Endothelial cell of umbilical vein (primary cell): ENCODE measurements around the gene WBP1L. TPM values are rescaled to one million over a fixed set of nuclear protein-coding genes. Genes with fewer than 3 reads are reported as not detected.

Experiments
- BruUV-seq: library from RNA; stranded (reverse); fragments of 400-500 nt; replicated peaks from 2 replicates; lab custom pipeline; 2021; lab: Mats Ljungman, UMichigan
- CTCF ChIA-PET: fragments of 300-600, 350-600 bp; sonication (Branson Sonifier 250); formaldehyde crosslinking; loops from one replicate; lab custom pipeline; 2021; ENCODE audit warnings: antibody characterized with exemption, inconsistent platforms; lab: Charles Lee
- POLR2A ChIA-PET: fragments of 300-600, 350-600 bp; sonication (Branson Sonifier 250); formaldehyde crosslinking; loops from one replicate; lab custom pipeline; 2021; ENCODE audit warnings: antibody characterized with exemption, inconsistent platforms; lab: Charles Lee
- DNase-seq: peaks from one replicate; pipeline ENCODE4 v3.0.0-alpha.2; 2011; ENCODE audit warnings: low read depth, low spot score
- FAIRE-seq: peaks from 2 replicates; lab custom pipeline; 2011; peaks lifted over from hg19 to GRCh38; lab: Jason Lieb, UNC
- H2AFZ ChIP-seq: 2 replicates; pipeline ENCODE4 v1.6.0; 2012; ENCODE audit warnings: low read depth, low read length, control low read depth, inconsistent platforms
- H3K27ac ChIP-seq: 2 replicates; pipeline ENCODE4 v1.5.1; 2011; ENCODE audit warnings: low read depth, mild to moderate bottlenecking, control low read depth, low read length, moderate library complexity; ENCODE audit not compliant: insufficient read depth
- H3K27me3 ChIP-seq, 2 experiments: 2 replicates each; pipeline versions ENCODE4 v1.6.0 to v1.6.1; 2011; ENCODE audit warnings: low read length in 2 of 2, mixed read lengths in 1 of 2; ENCODE audit not compliant: control insufficient read depth in 2 of 2, insufficient read depth in 2 of 2
- H3K36me3 ChIP-seq, 2 experiments: 2 replicates in 1 of 2; 3 replicates in 1 of 2; pipeline ENCODE4 v1.5.1; 2011; ENCODE audit warnings: low read length in 2 of 2, mild to moderate bottlenecking in 1 of 2, moderate library complexity in 1 of 2; ENCODE audit not compliant: control insufficient read depth in 2 of 2, insufficient read depth in 2 of 2; ENCODE audit errors: extremely low read depth in 1 of 2
- H3K4me1 ChIP-seq: 3 replicates; pipeline ENCODE4 v1.5.1; 2011; ENCODE audit warnings: mild to moderate bottlenecking, low read length; ENCODE audit not compliant: control insufficient read depth, insufficient read depth; ENCODE audit errors: extremely low read depth
- H3K4me2 ChIP-seq: 2 replicates; pipeline ENCODE4 v1.6.1; 2011; ENCODE audit warnings: low read length, control low read depth, mixed read lengths; ENCODE audit not compliant: insufficient read depth
- H3K4me3 ChIP-seq, 3 experiments: fragments of 200-600 bp in 1 of 3; sonication (generic), shearing (Covaris generic) in 1 of 3; replicated peaks in 1 of 3; 2 replicates each; pipeline ENCODE4 v1.5.1; 2011 to 2016; ENCODE audit warnings: control low read depth in 3 of 3, low read length in 3 of 3, mild to moderate bottlenecking in 2 of 3, inconsistent platforms in 1 of 3, low read depth in 1 of 3, moderate library complexity in 1 of 3; ENCODE audit not compliant: insufficient read depth in 1 of 3
- H3K79me2 ChIP-seq: 2 replicates; pipeline ENCODE4 v1.6.0; 2012; ENCODE audit warnings: low read length, inconsistent platforms; ENCODE audit not compliant: control insufficient read depth, insufficient read depth
- H3K9ac ChIP-seq: replicated peaks from 2 replicates; pipeline ENCODE3; 2011; ENCODE audit warnings: low read length, control low read depth; ENCODE audit not compliant: insufficient read depth; ENCODE audit errors: extremely low read depth
- H3K9me1 ChIP-seq: replicated peaks from 3 replicates; pipeline ENCODE4 v1.6.0; 2011; ENCODE audit warnings: mild to moderate bottlenecking, low read length; ENCODE audit not compliant: control insufficient read depth, insufficient read depth; ENCODE audit errors: extremely low read depth
- H3K9me3 ChIP-seq: replicated peaks from 2 replicates; pipeline ENCODE4 v1.5.1; 2012; ENCODE audit warnings: low read length, inconsistent platforms; ENCODE audit not compliant: control insufficient read depth, insufficient read depth
- H4K20me1 ChIP-seq: replicated peaks from 2 replicates; pipeline ENCODE3; 2011; ENCODE audit warnings: mild to moderate bottlenecking, low read length; ENCODE audit not compliant: control insufficient read depth, insufficient read depth; ENCODE audit errors: extremely low read depth
- CTCF ChIP-seq, 2 donors: IDR thresholded peaks; 1 replicate in 1 of 2; 2 replicates in 1 of 2; pipeline ENCODE4 v1.5.1; 2011; ENCODE audit warnings: low read length in 2 of 2, mild to moderate bottlenecking in 2 of 2, moderate library complexity in 2 of 2, control low read depth in 1 of 2, inconsistent platforms in 1 of 2, low read depth in 1 of 2; ENCODE audit not compliant: insufficient read depth in 1 of 2; ENCODE audit errors: extremely low read depth in 1 of 2
- GATA2 ChIP-seq: IDR thresholded peaks from 2 replicates; pipeline ENCODE4 v1.7.0; 2011; ENCODE audit warnings: low read depth, mild to moderate bottlenecking, moderate library complexity, mixed read lengths, low read length; ENCODE audit not compliant: insufficient read length, insufficient read depth
- JUN ChIP-seq: IDR thresholded peaks from 2 replicates; pipeline ENCODE4 v1.6.1; 2011; ENCODE audit warnings: borderline replicate concordance, low read depth; ENCODE audit not compliant: insufficient read length, insufficient read depth
- MYC ChIP-seq: IDR thresholded peaks from one replicate; pipeline ENCODE4 v1.6.1; 2011; ENCODE audit warnings: mild to moderate bottlenecking, low read depth, low read length
- POLR2A ChIP-seq: IDR thresholded peaks from 2 replicates; pipeline ENCODE4 v1.6.1; 2012; ENCODE audit warnings: low read depth, mild to moderate bottlenecking, control low read depth, low read length
- POLR2AphosphoS5 ChIP-seq: IDR thresholded peaks from 2 replicates; pipeline ENCODE4 v1.6.1; 2012; ENCODE audit warnings: low read depth, mild to moderate bottlenecking, control low read depth, low read length, moderate library complexity; ENCODE audit not compliant: insufficient read depth
- dilution Hi-C: fragments of 300-500 bp; cut with MboI; formaldehyde crosslinking; loops from one replicate; pipeline ENCODE4 v1.15.0; 2019; ENCODE audit warnings: low sequenced_read_pairs; ENCODE audit not compliant: extremely low pct_ligation_motif_present
- intact Hi-C: fragments of 100-400 bp; cut with micrococcal nuclease; formaldehyde crosslinking; loops from one replicate; pipeline ENCODE4 v1.10.0; 2022
- polyA plus RNA-seq, 4 experiments: library from polyadenylated mRNA; depleted of rRNA in 3 of 4; stranded (reverse) in 3 of 4; unstranded in 1 of 4; fragments of >200 nt; gene quantifications; 2 replicates each; pipeline versions ENCODE4 v1.2.1 to v1.2.3, GENCODE V29; 2011 to 2012; ENCODE audit warnings: missing spikeins in 1 of 4
- total RNA-seq: library from RNA; stranded (reverse); gene quantifications from 2 replicates; pipeline ENCODE4 v1.2.3, GENCODE V29; 2021

WBP1L gene
- total and polyA plus RNA-seq, 2 donors (not counting 3 experiments of a cell fraction or from before 2014, with no cell fraction given), result 46.0 to 70.3 TPM

GRCh38 chr10:102781090-102781920 is 37.6 kb downstream of the WBP1L start:
- ChIA-PET CTCF (interaction anchor here (1.1 to 1.6 kb wide), 3 partner anchors 19 to 22 kb away, joined by 4 to 5 read pairs (median 4); no protein-coding TSS in a partner anchor), POLR2A (interaction anchor here (1.5 kb wide), 1 partner anchor 21 kb away, joined by 7 read pairs; no protein-coding TSS in a partner anchor)
- Histone ChIP-seq H4K20me1 (no peaks in the 10 kb centered on the region), H3K9me3 (no peaks in the 10 kb centered on the region), H2AFZ (no peak overlapping the region), H3K36me3 (peaks cover 0 to 2% of the 10 kb centered on the region in 2 experiments), H3K27me3 (no peaks in the 10 kb centered on the region), H3K4me1 (peaks cover 65% of the 10 kb centered on the region), H3K9me1 (no peaks in the 10 kb centered on the region), H3K4me3 (no peak overlapping the region), H3K79me2 (peaks cover 21% of the 10 kb centered on the region), H3K27ac (no peak overlapping the region), H3K4me2 (no peak overlapping the region), H3K9ac (no peak overlapping the region)
- dilution Hi-C loops (no loop called here), intact Hi-C loops (no loop called here)
- DNase-seq, result peak; percentile 54
- peak; percentile 83 for FAIRE-seq
- TF ChIP-seq JUN (no peak), GATA2 (no peak), MYC (no peak), POLR2AphosphoS5 (no peak), CTCF (IDR thresholded peaks at IDR 0.05; ENCODE audit: extremely low read depth in 1 of 2, insufficient read depth in 1 of 2, low read depth in 1 of 2, low read length in 2 of 2) (no peak), POLR2A (no peak)
- BruUV-seq, result no TSS peak
